Right lobe of liver (tissue), 6 donors: ENCODE measurements around the gene YJU2. TPM values are rescaled to one million over a fixed set of nuclear protein-coding genes. Genes with fewer than 3 reads are reported as not detected.

Source experiments
- ATAC-seq, 4 donors: fragments of 200-7000 bp; cut with Tn5 transposase; one replicate each; pipeline ENCODE4 v1.9.1; 2020; ENCODE audit warnings: mild to moderate bottlenecking in 4 of 4, moderate library complexity in 4 of 4
- DNase-seq, 3 donors: peaks; one replicate each; pipeline ENCODE4 v3.0.0-alpha.2; 2020
- H3K27ac ChIP-seq, 3 donors: fragments of 200-600 bp; one replicate each; pipeline ENCODE4 v1.8.0; 2022
- H3K27me3 ChIP-seq, 2 donors: fragments of 200-600 bp; one replicate each; pipeline ENCODE4 v1.8.0; 2022
- H3K36me3 ChIP-seq, 4 donors: fragments of 200-600 bp; sonication (generic) in 1 of 4; one replicate each; pipeline versions ENCODE4 v1.5.1 to v1.8.0; 2017 to 2022; ENCODE audit warnings: control low read depth in 1 of 4
- H3K4me1 ChIP-seq, 4 donors: fragments of 200-600 bp; sonication (generic) in 1 of 4; one replicate each; pipeline versions ENCODE4 v1.5.1 to v1.8.0; 2017 to 2022; ENCODE audit warnings: control low read depth in 1 of 4
- H3K4me3 ChIP-seq, 3 donors: fragments of 200-600 bp; one replicate each; pipeline ENCODE4 v1.8.0; 2022
- H3K9me3 ChIP-seq, 4 donors: fragments of 200-600 bp; sonication (generic) in 1 of 4; one replicate each; pipeline versions ENCODE4 v1.5.1 to v1.8.0; 2017 to 2022; ENCODE audit warnings: control low read depth in 1 of 4
- POLR2A ChIP-seq: fragments of 450-650 bp; IDR thresholded peaks from one replicate; pipeline ENCODE4 v1.6.1; 2017; ENCODE audit warnings: antibody characterized with exemption, mild to moderate bottlenecking
- WGBS: methylation state at CpG from one replicate; pipeline ENCODE4 v1.1.6; 2018; ENCODE audit warnings: low coverage, low lambda C conversion rate; ENCODE audit not compliant: insufficient coverage; ENCODE audit errors: missing lambda C conversion rate; 5-methylcytosine and 5-hydroxymethylcytosine counted together
- intact Hi-C, 2 donors: fragments of 100-400 bp; cut with DNase I; formaldehyde crosslinking; loops; one replicate each; pipeline versions ENCODE4 v1.11.2 to v1.14.1; 2022
- total RNA-seq, 6 experiments: library from RNA; depleted of rRNA in 2 of 6; stranded (reverse); fragments of >200 nt in 2 of 6; fragmentation: NEBNext Ultra II Directional in 3 of 6; extraction: Animal tissue kit (Norgen Biotek cat#: 25700) in 3 of 6; gene quantifications; one replicate each; pipeline versions ENCODE4 v1.1.0 to v1.2.4, GENCODE V29; 2016 to 2023
- TF ChIP-seq, protein P1 (sequence below), 4 donors: fragments of 200-600 bp in 3 of 4; fragments of 450-650 bp in 1 of 4; IDR thresholded peaks; one replicate each; pipeline versions ENCODE4 v1.5.1 to v1.8.0; 2016 to 2022; ENCODE audit warnings: antibody characterized with exemption in 4 of 4, mild to moderate bottlenecking in 2 of 4
- donor health status: DM: no; HTN: yes; CAD: no.
- donor health status: DM: no; HTN: no; CAD: no.
- donor health status: DM: no; HTN: no; CAD: no.
- donor health status: DM: no; HTN: yes; CAD: no.
- donor health status: DM: no; HTN: yes; CAD: no.

YJU2 gene
- total RNA-seq, 6 experiments from 2014 or later: 6.4 to 14.1 (median 8.9) TPM

DNA sequence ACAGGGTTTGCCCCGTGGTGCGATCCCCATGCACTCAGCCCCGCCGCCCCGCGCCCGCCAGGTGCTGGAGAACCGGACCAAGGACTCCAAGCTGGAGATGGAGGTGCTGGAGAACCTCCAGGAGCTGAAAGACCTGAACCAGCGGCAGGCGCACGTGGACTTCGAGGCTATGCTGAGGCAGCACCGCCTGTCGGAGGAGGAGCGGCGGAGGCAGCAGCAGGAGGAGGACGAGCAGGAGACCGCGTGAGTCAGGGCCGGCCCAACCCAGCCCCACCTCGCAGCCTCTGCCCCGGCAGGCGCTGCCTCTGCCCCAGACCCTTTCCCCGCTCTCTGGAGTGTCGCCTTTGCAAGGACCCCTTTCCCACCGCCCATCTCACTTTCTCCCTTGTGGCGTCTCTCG, 11.3 kb downstream of the YJU2 start:
- Histone ChIP-seq H3K27me3 (no peaks in the 10 kb centered on the region), H3K4me1 (no peaks in the 10 kb centered on the region), H3K9me3 (no peaks in the 10 kb centered on the region), H3K4me3 (no peak overlapping the region), H3K27ac (no peak overlapping the region), H3K36me3 (peaks cover 0 to 79% (median 22%) of the 10 kb centered on the region in 4 donors)
- intact Hi-C loops: no loop called here
- no peak for DNase-seq
- no peak for TF ChIP-seq POLR2A
- TF ChIP-seq, protein P1, sequence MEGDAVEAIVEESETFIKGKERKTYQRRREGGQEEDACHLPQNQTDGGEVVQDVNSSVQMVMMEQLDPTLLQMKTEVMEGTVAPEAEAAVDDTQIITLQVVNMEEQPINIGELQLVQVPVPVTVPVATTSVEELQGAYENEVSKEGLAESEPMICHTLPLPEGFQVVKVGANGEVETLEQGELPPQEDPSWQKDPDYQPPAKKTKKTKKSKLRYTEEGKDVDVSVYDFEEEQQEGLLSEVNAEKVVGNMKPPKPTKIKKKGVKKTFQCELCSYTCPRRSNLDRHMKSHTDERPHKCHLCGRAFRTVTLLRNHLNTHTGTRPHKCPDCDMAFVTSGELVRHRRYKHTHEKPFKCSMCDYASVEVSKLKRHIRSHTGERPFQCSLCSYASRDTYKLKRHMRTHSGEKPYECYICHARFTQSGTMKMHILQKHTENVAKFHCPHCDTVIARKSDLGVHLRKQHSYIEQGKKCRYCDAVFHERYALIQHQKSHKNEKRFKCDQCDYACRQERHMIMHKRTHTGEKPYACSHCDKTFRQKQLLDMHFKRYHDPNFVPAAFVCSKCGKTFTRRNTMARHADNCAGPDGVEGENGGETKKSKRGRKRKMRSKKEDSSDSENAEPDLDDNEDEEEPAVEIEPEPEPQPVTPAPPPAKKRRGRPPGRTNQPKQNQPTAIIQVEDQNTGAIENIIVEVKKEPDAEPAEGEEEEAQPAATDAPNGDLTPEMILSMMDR (IDR thresholded peaks at IDR 0.05): no peak
- peak in 2 of 4 donors; percentile 16 to 17 for ATAC-seq
- 80% methylated on average over 1 of the region's 28 CpGs for WGBS

DNA sequence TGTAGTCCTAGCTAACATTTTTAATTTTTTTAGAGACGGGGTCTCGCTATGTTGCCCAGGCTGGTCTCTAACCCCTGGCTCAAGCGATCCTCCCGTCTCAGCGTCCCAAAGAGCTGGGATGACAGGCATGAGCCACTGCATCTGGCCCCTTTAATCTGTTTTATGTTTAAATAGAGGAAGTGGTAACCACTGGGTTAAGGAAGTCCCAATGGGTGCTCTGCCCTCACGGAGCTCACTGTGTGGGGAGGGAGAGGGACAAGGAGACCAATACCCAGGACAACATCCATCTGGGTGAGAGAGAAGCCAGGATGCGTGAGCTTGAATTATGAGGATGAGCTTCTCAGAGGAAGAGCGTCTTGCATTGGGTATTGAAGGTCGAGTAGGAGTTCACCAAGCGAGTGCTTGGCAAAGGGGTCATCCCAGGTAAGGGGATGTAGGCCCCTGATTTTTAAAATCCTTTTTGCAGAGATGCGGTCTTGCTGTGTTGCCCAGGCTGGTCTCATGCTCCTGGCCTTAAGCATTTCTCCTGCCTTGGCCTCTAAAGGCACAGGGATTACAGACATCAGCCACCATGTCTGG, 13.8 kb downstream of the YJU2 start:
- no peak overlapping the region for H3K4me3 ChIP-seq
- no peak for TF ChIP-seq POLR2A
- TF ChIP-seq, protein P1 (IDR thresholded peaks at IDR 0.05): no peak
- H3K9me3 ChIP-seq: no peaks in the 10 kb centered on the region
- no peak overlapping the region for H3K27ac ChIP-seq
- WGBS: 87% methylated on average over 7 of the region's 11 CpGs
- peak in 1 of 4 donors; percentile 23 for ATAC-seq
- H3K36me3 ChIP-seq: peaks cover 0 to 67% (median 9%) of the 10 kb centered on the region in 4 donors
- no peaks in the 10 kb centered on the region for H3K4me1 ChIP-seq
- intact Hi-C loops: loop anchor here in 1 of 2 donors (10.0 kb wide), 1 partner anchor 234 kb away; no protein-coding TSS in a partner anchor
- H3K27me3 ChIP-seq: no peaks in the 10 kb centered on the region
- no peak for DNase-seq

DNA sequence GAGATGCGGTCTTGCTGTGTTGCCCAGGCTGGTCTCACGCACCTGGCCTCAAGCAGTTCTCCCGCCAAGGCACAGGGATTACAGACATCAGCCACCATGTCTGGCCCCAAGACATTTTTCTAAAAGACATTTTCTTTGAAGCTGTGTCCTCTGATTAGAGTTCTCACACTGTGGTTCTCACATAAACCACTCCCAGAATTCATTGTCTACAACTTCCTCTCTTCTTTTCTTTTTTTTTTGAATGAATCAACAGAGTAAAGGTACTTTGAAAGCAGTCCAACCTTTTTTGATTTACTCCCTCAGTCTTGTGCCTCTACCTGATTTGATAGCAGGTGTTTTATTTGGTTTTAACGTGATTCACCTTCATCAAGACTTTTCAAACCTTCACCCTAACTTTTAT, 17.9 kb downstream of the YJU2 start:
- no peak overlapping the region for H3K4me3 ChIP-seq
- no peak for DNase-seq
- H3K27me3 ChIP-seq: no peaks in the 10 kb centered on the region
- ATAC-seq: no peak
- WGBS: 60% methylated on average over 4 of the region's 4 CpGs
- no peak overlapping the region for H3K27ac ChIP-seq
- H3K9me3 ChIP-seq: no peaks in the 10 kb centered on the region
- peaks cover 0 to 50% (median 5%) of the 10 kb centered on the region in 4 donors for H3K36me3 ChIP-seq
- TF ChIP-seq, protein P1 (IDR thresholded peaks at IDR 0.05): no peak
- TF ChIP-seq POLR2A: no peak
- intact Hi-C loops: loop anchor here in 1 of 2 donors (5.0 to 10.0 kb wide), 2 partner anchors 97 to 230 kb away; no protein-coding TSS in a partner anchor
- H3K4me1 ChIP-seq: peaks cover 0 to 21% (median 8%) of the 10 kb centered on the region in 4 donors

DNA sequence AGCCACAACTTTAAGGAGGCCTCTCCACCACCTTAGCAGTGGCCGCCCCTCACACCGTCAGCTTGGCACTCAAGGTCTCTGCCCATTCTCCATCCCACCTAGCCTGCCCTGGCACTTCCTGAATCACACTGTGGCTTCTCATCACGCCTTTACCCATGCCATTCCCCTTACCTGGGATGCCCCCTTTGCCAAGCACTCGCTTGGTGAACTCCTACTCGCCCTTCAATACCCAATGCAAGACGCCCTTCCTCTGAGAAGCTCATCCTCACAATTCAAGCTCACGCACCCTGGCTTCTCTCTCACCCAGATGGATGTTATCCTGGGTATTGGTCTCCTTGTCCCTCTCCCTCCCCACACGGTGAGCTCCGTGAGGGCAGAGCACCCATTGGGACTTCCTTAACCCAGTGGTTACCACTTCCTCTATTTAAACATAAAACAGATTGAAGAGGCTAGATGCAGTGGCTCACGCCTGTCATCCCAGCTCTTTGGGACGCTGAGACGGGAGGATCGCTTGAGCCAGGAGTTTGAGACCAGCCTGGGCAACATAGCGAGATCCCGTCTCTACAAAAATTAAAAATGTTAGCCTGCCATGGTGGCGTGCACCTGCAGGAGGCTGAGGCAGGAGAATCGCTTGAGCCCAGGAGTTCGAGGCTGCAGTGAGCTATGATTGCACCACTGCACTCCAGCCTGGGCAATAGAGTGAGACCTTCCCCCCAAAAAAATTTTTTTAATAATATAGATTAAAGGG, 19.5 kb downstream of the YJU2 start:
- TF ChIP-seq, protein P1 (IDR thresholded peaks at IDR 0.05): no peak
- WGBS: 66% methylated on average over 13 of the region's 18 CpGs
- no peak overlapping the region for H3K4me3 ChIP-seq
- ATAC-seq (no peak), DNase-seq (no peak)
- H3K9me3 ChIP-seq: no peaks in the 10 kb centered on the region
- H3K4me1 ChIP-seq: peaks cover 0 to 21% (median 8%) of the 10 kb centered on the region in 4 donors
- intact Hi-C loops: loop anchor here in 1 of 2 donors (5.0 to 10.0 kb wide), 2 partner anchors 96 to 228 kb away; no protein-coding TSS in a partner anchor
- H3K27me3 ChIP-seq: no peaks in the 10 kb centered on the region
- no peak overlapping the region for H3K27ac ChIP-seq
- H3K36me3 ChIP-seq: peaks cover 0 to 40% (median 4%) of the 10 kb centered on the region in 4 donors
